Measurements from ENCODE around the gene CXCL8. TPM values are rescaled to one million over a fixed set of nuclear protein-coding genes. Genes with fewer than 3 reads are reported as not detected.

Gene CXCL8
- polyA plus RNA-seq, 3 donors: 275 to 604 (median 328) TPM

- Mint-ChIP-seq H3K9me3 (peaks cover 0 to 11% (median 3%) of the 10 kb centered on the region in 7 donors), H3K4me1 (peaks cover 39% of the 10 kb centered on the region), H3K27me3 (ENCODE audit: low read depth in 3 of 3) (peaks cover 0 to 7% (median 1%) of the 10 kb centered on the region in 3 donors), H3K27ac (no peak overlapping the region), H3K4me3 (no peak overlapping the region), H3K36me3 (no peaks in the 10 kb centered on the region)
- Histone ChIP-seq H3K27ac (ENCODE audit: low read depth in 1 of 2, low read length in 2 of 2) (no peak overlapping the region), H3K4me3 (replicated peaks in 1 of 3; ENCODE audit: low read depth in 2 of 3, low read length in 3 of 3) (no peak overlapping the region), H3K4me1 (ENCODE audit: control insufficient read depth in 1 of 2, insufficient read depth in 2 of 2, low read length in 2 of 2) (peaks cover 36 to 43% of the 10 kb centered on the region in 2 donors), H3K9ac (ENCODE audit: insufficient read depth, low read length, poor library complexity, severe bottlenecking) (no peak overlapping the region), H3K79me2 (ENCODE audit: insufficient read depth, low read length) (no peaks in the 10 kb centered on the region), H3K36me3 (replicated peaks in 1 of 2; ENCODE audit: control insufficient read depth in 1 of 2, insufficient read depth in 2 of 2, low read length in 2 of 2) (no peaks in the 10 kb centered on the region), H3K4me2 (replicated peaks; ENCODE audit: extremely low read depth, low read length, poor library complexity, severe bottlenecking) (no peak overlapping the region), H2AFZ (ENCODE audit: insufficient read depth, low read depth, low read length, poor library complexity, severe bottlenecking) (no peak overlapping the region), H3K9me3 (replicated peaks in 1 of 2; ENCODE audit: control insufficient read depth in 1 of 2, insufficient read depth in 1 of 2, low read length in 2 of 2) (no peaks in the 10 kb centered on the region), H3K27me3 (ENCODE audit: control insufficient read depth in 2 of 2, insufficient read depth in 2 of 2, low read length in 2 of 2) (no peaks in the 10 kb centered on the region), H4K20me1 (ENCODE audit: insufficient read depth, low read length) (no peaks in the 10 kb centered on the region)
- intact Hi-C loops (cut with micrococcal nuclease): no loop called here
- TF ChIP-seq, protein P1, sequence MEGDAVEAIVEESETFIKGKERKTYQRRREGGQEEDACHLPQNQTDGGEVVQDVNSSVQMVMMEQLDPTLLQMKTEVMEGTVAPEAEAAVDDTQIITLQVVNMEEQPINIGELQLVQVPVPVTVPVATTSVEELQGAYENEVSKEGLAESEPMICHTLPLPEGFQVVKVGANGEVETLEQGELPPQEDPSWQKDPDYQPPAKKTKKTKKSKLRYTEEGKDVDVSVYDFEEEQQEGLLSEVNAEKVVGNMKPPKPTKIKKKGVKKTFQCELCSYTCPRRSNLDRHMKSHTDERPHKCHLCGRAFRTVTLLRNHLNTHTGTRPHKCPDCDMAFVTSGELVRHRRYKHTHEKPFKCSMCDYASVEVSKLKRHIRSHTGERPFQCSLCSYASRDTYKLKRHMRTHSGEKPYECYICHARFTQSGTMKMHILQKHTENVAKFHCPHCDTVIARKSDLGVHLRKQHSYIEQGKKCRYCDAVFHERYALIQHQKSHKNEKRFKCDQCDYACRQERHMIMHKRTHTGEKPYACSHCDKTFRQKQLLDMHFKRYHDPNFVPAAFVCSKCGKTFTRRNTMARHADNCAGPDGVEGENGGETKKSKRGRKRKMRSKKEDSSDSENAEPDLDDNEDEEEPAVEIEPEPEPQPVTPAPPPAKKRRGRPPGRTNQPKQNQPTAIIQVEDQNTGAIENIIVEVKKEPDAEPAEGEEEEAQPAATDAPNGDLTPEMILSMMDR (IDR thresholded peaks at IDR 0.05): no peak
- 93% methylated on average over 2 of the region's 4 CpGs for WGBS (ENCODE audit: insufficient coverage)
- DNase-seq: no peak
Observed at GRCh38 chr4:73764513-73764912, 24.1 kb downstream of the CXCL8 start.

- no peaks in the 10 kb centered on the region for H4K20me1 ChIP-seq (ENCODE audit: insufficient read depth, low read length)
- Mint-ChIP-seq H3K4me3 (no peak overlapping the region), H3K4me1 (peaks cover 34% of the 10 kb centered on the region), H3K36me3 (no peaks in the 10 kb centered on the region), H3K27ac (no peak overlapping the region), H3K27me3 (ENCODE audit: low read depth in 3 of 3) (peaks cover 0 to 6% (median 1%) of the 10 kb centered on the region in 3 donors), H3K9me3 (peaks cover 0 to 11% (median 3%) of the 10 kb centered on the region in 7 donors)
- no peaks in the 10 kb centered on the region for H3K9me3 ChIP-seq (replicated peaks in 1 of 2; ENCODE audit: control insufficient read depth in 1 of 2, insufficient read depth in 1 of 2, low read length in 2 of 2)
- no peaks in the 10 kb centered on the region for H3K79me2 ChIP-seq (ENCODE audit: insufficient read depth, low read length)
- no peak overlapping the region for H3K4me3 ChIP-seq (replicated peaks in 1 of 3; ENCODE audit: low read depth in 2 of 3, low read length in 3 of 3)
- no peak overlapping the region for H3K4me2 ChIP-seq (replicated peaks; ENCODE audit: extremely low read depth, low read length, poor library complexity, severe bottlenecking)
- no peaks in the 10 kb centered on the region for H3K27me3 ChIP-seq (ENCODE audit: control insufficient read depth in 2 of 2, insufficient read depth in 2 of 2, low read length in 2 of 2)
- H3K36me3 ChIP-seq (replicated peaks in 1 of 2; ENCODE audit: control insufficient read depth in 1 of 2, insufficient read depth in 2 of 2, low read length in 2 of 2): no peaks in the 10 kb centered on the region
- H3K27ac ChIP-seq (ENCODE audit: low read depth in 1 of 2, low read length in 2 of 2): no peak overlapping the region
- no peak overlapping the region for H2AFZ ChIP-seq (ENCODE audit: insufficient read depth, low read depth, low read length, poor library complexity, severe bottlenecking)
- TF ChIP-seq, protein P1 (IDR thresholded peaks at IDR 0.05): no peak
- DNase-seq: no peak
- H3K4me1 ChIP-seq (ENCODE audit: control insufficient read depth in 1 of 2, insufficient read depth in 2 of 2, low read length in 2 of 2): peaks cover 32 to 37% of the 10 kb centered on the region in 2 donors
- 0% methylated on average over 1 of the region's 2 CpGs for WGBS (ENCODE audit: insufficient coverage)
- intact Hi-C loops (cut with micrococcal nuclease): no loop called here
- no peak overlapping the region for H3K9ac ChIP-seq (ENCODE audit: insufficient read depth, low read length, poor library complexity, severe bottlenecking)
Observed at GRCh38 chr4:73765296-73765695, 24.9 kb downstream of the CXCL8 start.

All from CD14-positive monocyte (primary cell).